GM12878 (cell line): ENCODE data around the gene RMND5A. TPM values are rescaled to one million over a fixed set of nuclear protein-coding genes. Genes with fewer than 3 reads are reported as not detected.

ENCODE experiments used
- ATAC-seq: fragments of 200-7000 bp; cut with Tn5 transposase; 3 replicates; pipeline ENCODE4 v1.9.1; 2020; ENCODE audit warnings: mild to moderate bottlenecking, moderate library complexity
- BruUV-seq: library from RNA; stranded (reverse); fragments of 400-500 nt; replicated peaks from 2 replicates; lab custom pipeline; 2021; lab: Mats Ljungman, UMichigan
- CTCF ChIA-PET: fragments of 300-600 bp; sonication (Branson Sonifier 250); formaldehyde crosslinking; extraction: SDS; loops from one replicate; lab custom pipeline; 2021; ENCODE audit warnings: inconsistent platforms; lab: Yijun Ruan, JAX
- POLR2A ChIA-PET: fragments of 350-600 bp; formaldehyde crosslinking; extraction: SDS; loops from one replicate; lab custom pipeline; 2021; ENCODE audit warnings: inconsistent platforms; lab: Charles Lee
- RAD21 ChIA-PET: fragments of 300-600 bp; sonication (Branson Sonifier 250); formaldehyde crosslinking; loops from one replicate; lab custom pipeline; 2023; ENCODE audit warnings: antibody characterized with exemption; ENCODE audit not compliant: unreplicated experiment; lab: Charles Lee
- SMC1A ChIA-PET: fragments of 300-600 bp; sonication (Branson Sonifier 250); formaldehyde crosslinking; loops from one replicate; lab custom pipeline; 2023; ENCODE audit not compliant: unreplicated experiment, uncharacterized antibody; lab: Charles Lee
- DNase-seq: peaks from one replicate; pipeline ENCODE4 v3.0.0-alpha.2; 2011; ENCODE audit warnings: low read depth, low spot score
- FAIRE-seq: peaks from 3 replicates; lab custom pipeline; 2011; peaks lifted over from hg19 to GRCh38; lab: Jason Lieb, UNC
- H2AFZ ChIP-seq: 2 replicates; pipeline ENCODE4 v1.6.0; 2011; ENCODE audit warnings: low read depth, low read length, control low read depth; ENCODE audit not compliant: control insufficient read depth
- H3K27ac ChIP-seq: 2 replicates; pipeline ENCODE4 v1.5.1; 2011; ENCODE audit warnings: control low read depth; ENCODE audit not compliant: control insufficient read depth, insufficient read depth
- H3K27me3 ChIP-seq, 2 experiments: replicated peaks in 1 of 2; 2 replicates each; pipeline versions ENCODE4 v1.6.0 to v1.6.1; 2011; ENCODE audit warnings: low read length in 1 of 2; ENCODE audit not compliant: control insufficient read depth in 2 of 2, insufficient read depth in 2 of 2
- H3K36me3 ChIP-seq, 2 experiments: 2 replicates each; pipeline ENCODE4 v1.5.1; 2011; ENCODE audit warnings: low read length in 1 of 2; ENCODE audit not compliant: control insufficient read depth in 2 of 2, insufficient read depth in 2 of 2
- H3K4me1 ChIP-seq: 2 replicates; pipeline ENCODE4 v1.6.1; 2011; ENCODE audit warnings: mild to moderate bottlenecking, low read length, moderate library complexity, mixed read lengths; ENCODE audit not compliant: control insufficient read depth, insufficient read depth
- H3K4me2 ChIP-seq: 2 replicates; pipeline ENCODE4 v1.6.0; 2011; ENCODE audit warnings: control low read depth; ENCODE audit not compliant: control insufficient read depth, insufficient read depth
- H3K4me3 ChIP-seq: fragments of 200-600 bp; sonication (generic); 2 replicates; pipeline ENCODE4 v1.5.1; 2016
- H3K79me2 ChIP-seq: 2 replicates; pipeline ENCODE4 v1.6.0; 2011; ENCODE audit warnings: low read length; ENCODE audit not compliant: control insufficient read depth, insufficient read depth
- H3K9ac ChIP-seq: 2 replicates; pipeline ENCODE4 v1.8.0; 2011; ENCODE audit warnings: low read length, control low read depth, mixed read lengths; ENCODE audit not compliant: control insufficient read depth, insufficient read depth
- H3K9me3 ChIP-seq: replicated peaks from 3 replicates; pipeline ENCODE4 v1.5.1; 2011; ENCODE audit warnings: mild to moderate bottlenecking, low read length; ENCODE audit not compliant: control insufficient read depth, insufficient read depth
- H4K20me1 ChIP-seq: 2 replicates; pipeline ENCODE4 v1.6.0; 2011; ENCODE audit not compliant: control insufficient read depth, insufficient read depth
- ASH2L ChIP-seq: fragments of 300-600, 200-600 bp; sonication (generic); IDR thresholded peaks from 2 replicates; pipeline ENCODE4 v1.6.1; 2017; ENCODE audit warnings: low read depth, mild to moderate bottlenecking, borderline replicate concordance
- BMI1 ChIP-seq: fragments of 450-650 bp; IDR thresholded peaks from 2 replicates; pipeline ENCODE4 v1.6.1; 2016; ENCODE audit warnings: mild to moderate bottlenecking, moderate library complexity, borderline replicate concordance
- CBX5 ChIP-seq: sonication (generic); IDR thresholded peaks from 2 replicates; pipeline ENCODE4 v1.6.1; 2016; ENCODE audit warnings: low read depth, moderate library complexity, mild to moderate bottlenecking, inconsistent platforms
- FOXK2 ChIP-seq: fragments of 450-650 bp; IDR thresholded peaks from 2 replicates; pipeline ENCODE4 v1.6.1; 2017; ENCODE audit warnings: mild to moderate bottlenecking, moderate library complexity
- HDGF ChIP-seq: fragments of 450-650 bp; IDR thresholded peaks from 2 replicates; pipeline ENCODE4 v1.6.1; 2016; ENCODE audit warnings: antibody characterized with exemption
- MYB ChIP-seq: fragments of 150-350 bp; IDR thresholded peaks from 2 replicates; pipeline ENCODE4 v1.6.1; 2014; ENCODE audit warnings: mild to moderate bottlenecking, low read depth, low read length, borderline replicate concordance
- NFXL1 ChIP-seq: fragments of 450-650 bp; IDR thresholded peaks from 2 replicates; pipeline ENCODE4 v1.6.1; 2017; ENCODE audit warnings: antibody characterized with exemption, mild to moderate bottlenecking, borderline replicate concordance
- NR2C1 ChIP-seq: fragments of 450-650 bp; IDR thresholded peaks from 2 replicates; pipeline ENCODE4 v1.6.1; 2017; ENCODE audit warnings: antibody characterized with exemption, mild to moderate bottlenecking, moderate library complexity
- NR2C2 ChIP-seq: IDR thresholded peaks from 2 replicates; pipeline ENCODE4 v1.6.1; 2011; ENCODE audit warnings: borderline replicate concordance, low read depth; ENCODE audit not compliant: control insufficient read depth, insufficient read length
- POU2F2 ChIP-seq: IDR thresholded peaks from 3 replicates; pipeline ENCODE4 v1.6.1; 2011; ENCODE audit warnings: low read depth, mild to moderate bottlenecking, low read length, borderline replicate concordance
- RAD51 ChIP-seq: fragments of 450-650 bp; IDR thresholded peaks from 2 replicates; pipeline ENCODE4 v1.6.1; 2016; ENCODE audit warnings: moderate library complexity, mild to moderate bottlenecking, inconsistent platforms
- RELA ChIP-seq: fragments of 450-650 bp; IDR thresholded peaks from 2 replicates; pipeline ENCODE4 v1.8.0; 2014; ENCODE audit warnings: borderline replicate concordance; ENCODE audit not compliant: partially characterized antibody
- SIN3A ChIP-seq: IDR thresholded peaks from 2 replicates; pipeline ENCODE4 v1.6.1; 2012; ENCODE audit warnings: low read depth, low read length, improper control_type of control experiment
- SMARCA5 ChIP-seq: fragments of 450-650 bp; IDR thresholded peaks from 2 replicates; pipeline ENCODE4 v1.6.1; 2017; ENCODE audit warnings: mild to moderate bottlenecking
- STAT3 ChIP-seq: IDR thresholded peaks from 2 replicates; pipeline ENCODE4 v1.6.1; 2011; ENCODE audit warnings: low read depth, low read length, improper control_type of control experiment
- SUPT20H ChIP-seq: IDR thresholded peaks from 2 replicates; pipeline ENCODE4 v1.6.1; 2011; ENCODE audit warnings: low read depth, mild to moderate bottlenecking, low read length, moderate library complexity, borderline replicate concordance; ENCODE audit not compliant: control insufficient read depth
- YBX1 ChIP-seq: fragments of 450-650 bp; IDR thresholded peaks from 2 replicates; pipeline ENCODE4 v1.6.1; 2016; ENCODE audit warnings: antibody characterized with exemption
- ZBTB33 ChIP-seq: fragments of 450-650 bp; IDR thresholded peaks from 2 replicates; pipeline ENCODE4 v1.6.1; 2017; ENCODE audit warnings: mild to moderate bottlenecking
- ZBTB4 ChIP-seq: fragments of 450-650 bp; formaldehyde crosslinking; IDR thresholded peaks from 2 replicates; pipeline ENCODE4 v1.4.0; 2022; ENCODE audit warnings: mild to moderate bottlenecking, moderate library complexity
- ZNF274 ChIP-seq: IDR thresholded peaks from one replicate; pipeline ENCODE4 v1.8.0; 2011; ENCODE audit not compliant: insufficient read length, insufficient read depth
- WGBS: methylation state at CpG from one replicate; pipeline ENCODE4 v1.1.6; 2016; ENCODE audit warnings: low lambda C conversion rate; ENCODE audit not compliant: insufficient replicate concordance, insufficient coverage; ENCODE audit errors: missing lambda C conversion rate; 5-methylcytosine and 5-hydroxymethylcytosine counted together
- in situ Hi-C: fragments of 300-500 bp; cut with MboI; formaldehyde crosslinking; loops from 9 replicates; pipeline ENCODE4 v1.14.3; 2018; ENCODE audit warnings: mixed read lengths
- intact Hi-C: fragments of 100-400 bp; cut with micrococcal nuclease; formaldehyde crosslinking; loops from one replicate; pipeline ENCODE4 v1.14.2; 2022; ENCODE audit not compliant: unreplicated experiment
- polyA plus RNA-seq, 11 experiments: library from polyadenylated mRNA; depleted of rRNA in 4 of 11; unstranded in 6 of 11; stranded (reverse) in 5 of 11; fragments of >200 nt; fragmentation: Nextera tagmentation in 4 of 11; fragmentation: Illumina TruSeq in 1 of 11; extraction: Ambion mirVana in 4 of 11; extraction: Trizol in 1 of 11; gene quantifications; 1 replicate in 1 of 11; 2 replicates in 10 of 11; pipeline versions ENCODE4 v1.2.1 to v1.2.3, GENCODE V29; 2011 to 2016; ENCODE audit warnings: inconsistent platforms in 2 of 11, missing spikeins in 2 of 11, low read depth in 1 of 11
- total RNA-seq, 4 experiments: library from RNA; depleted of rRNA in 3 of 4; stranded (reverse); fragments of >200 nt in 3 of 4; fragmentation: Illumina TruSeq in 1 of 4; extraction: Trizol in 1 of 4; gene quantifications; 2 replicates each; pipeline versions ENCODE4 v1.2.1 to v1.2.3, GENCODE V29; 2013 to 2021

RMND5A gene
- total and polyA plus RNA-seq, 10 of the 15 experiments (the other 5 are each of a cell fraction or from before 2014, with no cell fraction given): 8.3 to 33.6 (median 23.2) TPM

- H3K9me3 ChIP-seq: no peaks in the 10 kb centered on the region; the same call in 2 of the 3 replicates
- DNase-seq (no peak), ATAC-seq (no peak), FAIRE-seq (no peak)
- in situ Hi-C loops (no loop called here), intact Hi-C loops (no loop called here)
- ChIA-PET CTCF (no interaction called here), POLR2A (no interaction called here), SMC1A (no interaction called here), RAD21 (no interaction called here)
- H2AFZ ChIP-seq: no peak overlapping the region
- H3K27ac ChIP-seq: no peak overlapping the region
- TF ChIP-seq ZBTB4: no peak
- TF ChIP-seq STAT3: no peak
- TF ChIP-seq CBX5: no peak
- TF ChIP-seq ZBTB33: no peak
- no peak for TF ChIP-seq SMARCA5
- TF ChIP-seq MYB: no peak
- TF ChIP-seq YBX1: no peak
- TF ChIP-seq BMI1: no peak
- TF ChIP-seq NR2C1: no peak
- no peak for TF ChIP-seq RAD51
- TF ChIP-seq SUPT20H: no peak
- TF ChIP-seq POU2F2: no peak
- TF ChIP-seq ASH2L: no peak
- TF ChIP-seq RELA: no peak
- TF ChIP-seq FOXK2: no peak
- TF ChIP-seq HDGF: no peak
- TF ChIP-seq NFXL1: no peak
- no peak for TF ChIP-seq SIN3A
- TF ChIP-seq ZNF274: no peak
- TF ChIP-seq NR2C2: no peak
- 0 out of 2 replicates have a peak, but pooled peaks cover 1% of the 10 kb centered on the region for H3K4me1 ChIP-seq
- no peak overlapping the region for H3K4me2 ChIP-seq
- H3K4me3 ChIP-seq: no peak overlapping the region
- H3K36me3 ChIP-seq: no peaks in the 10 kb centered on the region
- H4K20me1 ChIP-seq: no peaks in the 10 kb centered on the region
- no peak overlapping the region for H3K9ac ChIP-seq
- H3K27me3 ChIP-seq: peaks cover 9 to 21% of the 10 kb centered on the region in 2 experiments
- no TSS peak for BruUV-seq
- 60% methylated on average over 23 of the region's 40 CpGs for WGBS
- no peaks in the 10 kb centered on the region for H3K79me2 ChIP-seq
Measured at GRCh38 chr2:86789687-86790133, 69.6 kb downstream of the RMND5A start.
